HFFc6 (cell line): ENCODE measurements around the gene STRADB. TPM values are rescaled to one million over a fixed set of nuclear protein-coding genes. Genes with fewer than 3 reads are reported as not detected.
A peak's percentile ranks its signal among the peaks of the same experiment; 100 is the strongest.

Experiments
- DNase-seq: peaks from one replicate; pipeline ENCODE4 v3.0.0-alpha.2; 2018
- H3K27ac Mint-ChIP-seq: 2 replicates; pipeline ENCODE4 v1.8.0; 2020; ENCODE audit warnings: mild to moderate bottlenecking, mixed read lengths
- H3K27me3 Mint-ChIP-seq: 2 replicates; pipeline ENCODE4 v1.8.0; 2021; ENCODE audit warnings: mild to moderate bottlenecking, moderate library complexity, mixed read lengths; ENCODE audit not compliant: insufficient read depth
- H3K36me3 Mint-ChIP-seq: 2 replicates; pipeline ENCODE4 v1.8.0; 2021; ENCODE audit warnings: low read depth, mixed read lengths
- H3K4me1 Mint-ChIP-seq: 2 replicates; pipeline ENCODE4 v1.8.0; 2020; ENCODE audit warnings: low read depth, mixed read lengths
- H3K4me3 Mint-ChIP-seq: 2 replicates; pipeline ENCODE4 v1.8.0; 2020; ENCODE audit warnings: mild to moderate bottlenecking, moderate library complexity, mixed read lengths
- H3K9me3 Mint-ChIP-seq: 2 replicates; pipeline ENCODE4 v1.8.0; 2020; ENCODE audit warnings: mild to moderate bottlenecking, mixed read lengths
- CTCF ChIP-seq: fragments of 200-600 bp; sonication (generic); IDR thresholded peaks from 2 replicates; pipeline ENCODE4 v1.5.0; 2021; ENCODE audit warnings: antibody characterized with exemption, mild to moderate bottlenecking
- total RNA-seq, 6 experiments: library from RNA; stranded (reverse); fragmentation: NEBNext Ultra II Directional; extraction: Animal tissue kit (Norgen Biotek cat#: 25700); gene quantifications; 2 replicates in 1 of 6; 3 replicates in 5 of 6; pipeline ENCODE4 v1.2.3, GENCODE V29; 2021

Gene STRADB
- total RNA-seq, 6 experiments from 2014 or later, result 37.7 to 51.0 (median 43.5) TPM

- no peaks in the 10 kb centered on the region for H3K27me3 Mint-ChIP-seq
- TF ChIP-seq CTCF, result no peak
- DNase-seq, result no peak
- peaks cover 7% of the 10 kb centered on the region; the same call in 1 of the 2 replicates for H3K4me1 Mint-ChIP-seq
- no peak overlapping the region for H3K4me3 Mint-ChIP-seq
- H3K27ac Mint-ChIP-seq, result no peak overlapping the region
- H3K36me3 Mint-ChIP-seq, result peaks cover 21% of the 10 kb centered on the region
- H3K9me3 Mint-ChIP-seq, result no peaks in the 10 kb centered on the region
Measured at GRCh38 chr2:201484805-201485204, 33.3 kb downstream of the STRADB start.

- Mint-ChIP-seq H3K4me3 (no peak overlapping the region), H3K4me1 (no peaks in the 10 kb centered on the region; the same call in 1 of the 2 replicates), H3K27ac (no peak overlapping the region), H3K9me3 (no peaks in the 10 kb centered on the region), H3K36me3 (no peaks in the 10 kb centered on the region), H3K27me3 (no peaks in the 10 kb centered on the region)
- no peak for TF ChIP-seq CTCF
- DNase-seq, result no peak
Measured at GRCh38 chr2:201490291-201490690, 38.8 kb downstream of the STRADB start.

GRCh38 chr2:201496785-201497184 lies 45.2 kb downstream of the STRADB start:
- no peak overlapping the region for H3K4me3 Mint-ChIP-seq

GRCh38 chr2:201500534-201500933 lies 49.0 kb downstream of the STRADB start:
- peaks cover 34% of the 10 kb centered on the region for H3K9me3 Mint-ChIP-seq
- peak; percentile 57 for DNase-seq
- peaks cover 34% of the 10 kb centered on the region for H3K36me3 Mint-ChIP-seq
- no peak overlapping the region for H3K27ac Mint-ChIP-seq
- peaks cover 8% of the 10 kb centered on the region for H3K4me1 Mint-ChIP-seq
- H3K4me3 Mint-ChIP-seq, result no peak overlapping the region
- TF ChIP-seq CTCF, result no peak
- no peaks in the 10 kb centered on the region; the same call in 1 of the 2 replicates for H3K27me3 Mint-ChIP-seq

More at GRCh38 chr2:201496785-201497184, 45.2 kb downstream of the STRADB start:
- H3K9me3 Mint-ChIP-seq, result peaks cover 6% of the 10 kb centered on the region
- peaks cover 8% of the 10 kb centered on the region for H3K4me1 Mint-ChIP-seq
- no peaks in the 10 kb centered on the region for H3K27me3 Mint-ChIP-seq
- peaks cover 10% of the 10 kb centered on the region for H3K36me3 Mint-ChIP-seq
- no peak for TF ChIP-seq CTCF
- DNase-seq, result no peak
- H3K27ac Mint-ChIP-seq, result no peak overlapping the region

GRCh38 chr2:201502713-201503112 lies 51.2 kb downstream of the STRADB start:
- Mint-ChIP-seq H3K36me3 (peaks cover 34% of the 10 kb centered on the region), H3K4me1 (peaks cover 8% of the 10 kb centered on the region), H3K4me3 (no peak overlapping the region), H3K27me3 (no peaks in the 10 kb centered on the region; the same call in 1 of the 2 replicates), H3K27ac (no peak overlapping the region), H3K9me3 (peaks cover 34% of the 10 kb centered on the region)
- DNase-seq, result no peak
- no peak for TF ChIP-seq CTCF

GRCh38 chr2:201507725-201508124 lies 56.2 kb downstream of the STRADB start:
- no peak overlapping the region for H3K27ac Mint-ChIP-seq
- TF ChIP-seq CTCF, result no peak
- no peaks in the 10 kb centered on the region for H3K4me1 Mint-ChIP-seq
- DNase-seq, result no peak
- no peaks in the 10 kb centered on the region; the same call in 1 of the 2 replicates for H3K27me3 Mint-ChIP-seq
- H3K36me3 Mint-ChIP-seq, result peaks cover 17% of the 10 kb centered on the region
- peaks cover 20% of the 10 kb centered on the region for H3K9me3 Mint-ChIP-seq
- no peak overlapping the region for H3K4me3 Mint-ChIP-seq
